Neural progenitor cell (in vitro differentiated cells): ENCODE measurements around the gene ABCG2. TPM values are rescaled to one million over a fixed set of nuclear protein-coding genes. Genes with fewer than 3 reads are reported as not detected.

Source experiments
- DNase-seq: peaks from one replicate; pipeline ENCODE4 v3.0.0-alpha.2; 2016; ENCODE audit warnings: low spot score
- H2AFZ ChIP-seq: fragments of 200-600 bp; sonication (generic); replicated peaks from 2 replicates; pipeline ENCODE4 v1.6.1; 2016; ENCODE audit warnings: antibody characterized with exemption
- H3F3A ChIP-seq: fragments of 200-600 bp; sonication (generic); 2 replicates; pipeline ENCODE4 v1.6.1; 2016; ENCODE audit warnings: antibody characterized with exemption, low read depth
- H3K27ac ChIP-seq: fragments of 200-600 bp; sonication (generic); 2 replicates; pipeline ENCODE4 v1.5.1; 2016; ENCODE audit warnings: mild to moderate bottlenecking
- H3K27me3 ChIP-seq: fragments of 200-600 bp; sonication (generic); 2 replicates; pipeline ENCODE4 v1.6.1; 2016; ENCODE audit warnings: mild to moderate bottlenecking, moderate library complexity
- H3K36me3 ChIP-seq: fragments of 200-600 bp; sonication (generic); 2 replicates; pipeline ENCODE4 v1.5.1; 2016
- H3K4me1 ChIP-seq: fragments of 200-600 bp; sonication (generic); 2 replicates; pipeline ENCODE4 v1.6.1; 2016; ENCODE audit warnings: mixed run types
- H3K4me2 ChIP-seq: fragments of 200-600 bp; sonication (generic); 2 replicates; pipeline ENCODE4 v1.6.1; 2016
- H3K4me3 ChIP-seq: fragments of 200-600 bp; sonication (generic); 2 replicates; pipeline ENCODE4 v1.5.1; 2016
- H3K79me2 ChIP-seq: fragments of 200-600 bp; sonication (generic); 2 replicates; pipeline ENCODE4 v1.6.1; 2016; ENCODE audit warnings: low read depth
- H3K9ac ChIP-seq: fragments of 200-600 bp; sonication (generic); 2 replicates; pipeline ENCODE4 v1.6.1; 2016
- H3K9me3 ChIP-seq: fragments of 200-600 bp; sonication (generic); 2 replicates; pipeline ENCODE4 v1.5.1; 2016; ENCODE audit warnings: low read depth
- H4K20me1 ChIP-seq: fragments of 200-600 bp; sonication (generic); 2 replicates; pipeline ENCODE4 v1.6.1; 2016; ENCODE audit warnings: low read depth
- H3K27ac Mint-ChIP-seq: 3 replicates; pipeline ENCODE4 v1.8.0; 2021; ENCODE audit warnings: mixed read lengths
- H3K27me3 Mint-ChIP-seq: 2 replicates; pipeline ENCODE4 v1.8.0; 2022; ENCODE audit warnings: low read depth, mild to moderate bottlenecking, inconsistent platforms, moderate library complexity, mixed read lengths; ENCODE audit not compliant: insufficient read depth
- H3K36me3 Mint-ChIP-seq: 3 replicates; pipeline ENCODE4 v1.8.0; 2021; ENCODE audit warnings: mixed read lengths
- H3K4me1 Mint-ChIP-seq: 3 replicates; pipeline ENCODE4 v1.8.0; 2021; ENCODE audit warnings: mixed read lengths
- H3K4me3 Mint-ChIP-seq: 3 replicates; pipeline ENCODE4 v1.8.0; 2021; ENCODE audit warnings: mild to moderate bottlenecking, moderate library complexity, mixed read lengths
- H3K9me3 Mint-ChIP-seq: 3 replicates; pipeline ENCODE4 v1.8.0; 2020; ENCODE audit warnings: mixed read lengths
- EZH2 ChIP-seq: fragments of 200-600 bp; sonication (generic); IDR thresholded peaks from 2 replicates; pipeline ENCODE4 v1.6.1; 2017; ENCODE audit warnings: antibody characterized with exemption, mild to moderate bottlenecking, moderate library complexity
- EZH2phosphoT487 ChIP-seq: fragments of 200-600 bp; sonication (generic); IDR thresholded peaks from 2 replicates; pipeline ENCODE4 v1.6.1; 2017; ENCODE audit warnings: antibody characterized with exemption
- total RNA-seq: library from RNA; depleted of rRNA; stranded (reverse); fragments of >200 nt; gene quantifications from 2 replicates; pipeline ENCODE4 v1.2.3, GENCODE V29; 2015; ENCODE audit warnings: low replicate concordance
- TF ChIP-seq, protein P1 (sequence below): fragments of 200-600 bp; sonication (generic); IDR thresholded peaks from 2 replicates; pipeline ENCODE4 v1.5.1; 2017; ENCODE audit warnings: antibody characterized with exemption, mild to moderate bottlenecking

ABCG2 gene
- total RNA-seq, 1 donor from 2014 or later, result 2.4 TPM

DNA sequence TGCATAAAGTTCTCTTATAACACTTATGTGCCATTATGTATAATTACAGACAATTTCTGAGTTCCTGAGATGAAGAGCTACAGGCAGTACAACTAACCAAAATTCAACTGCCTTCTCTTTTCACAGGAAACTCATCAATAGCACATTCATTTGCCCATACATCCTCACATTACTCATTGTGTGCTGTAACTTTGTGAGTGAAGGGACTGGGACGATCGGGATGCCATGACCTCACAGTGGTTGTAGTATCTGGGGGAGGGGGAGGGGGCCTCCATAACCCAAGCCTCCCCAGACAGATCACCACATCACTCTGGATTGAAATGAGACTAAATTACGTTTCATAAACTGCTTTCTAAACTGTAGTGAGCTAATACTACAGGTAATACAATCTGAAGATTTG is 60.7 kb downstream of the ABCG2 start:
- Histone ChIP-seq H3K9ac (no peak overlapping the region), H3K36me3 (no peaks in the 10 kb centered on the region), H2AFZ (no peak overlapping the region), H3K79me2 (no peaks in the 10 kb centered on the region), H3K27me3 (no peaks in the 10 kb centered on the region), H3K4me1 (no peaks in the 10 kb centered on the region), H3K9me3 (no peaks in the 10 kb centered on the region), H3K4me3 (no peak overlapping the region), H4K20me1 (no peaks in the 10 kb centered on the region), H3K4me2 (no peak overlapping the region), H3F3A (no peaks in the 10 kb centered on the region), H3K27ac (no peak overlapping the region)
- TF ChIP-seq EZH2phosphoT487 (no peak), EZH2 (no peak)
- TF ChIP-seq, protein P1, sequence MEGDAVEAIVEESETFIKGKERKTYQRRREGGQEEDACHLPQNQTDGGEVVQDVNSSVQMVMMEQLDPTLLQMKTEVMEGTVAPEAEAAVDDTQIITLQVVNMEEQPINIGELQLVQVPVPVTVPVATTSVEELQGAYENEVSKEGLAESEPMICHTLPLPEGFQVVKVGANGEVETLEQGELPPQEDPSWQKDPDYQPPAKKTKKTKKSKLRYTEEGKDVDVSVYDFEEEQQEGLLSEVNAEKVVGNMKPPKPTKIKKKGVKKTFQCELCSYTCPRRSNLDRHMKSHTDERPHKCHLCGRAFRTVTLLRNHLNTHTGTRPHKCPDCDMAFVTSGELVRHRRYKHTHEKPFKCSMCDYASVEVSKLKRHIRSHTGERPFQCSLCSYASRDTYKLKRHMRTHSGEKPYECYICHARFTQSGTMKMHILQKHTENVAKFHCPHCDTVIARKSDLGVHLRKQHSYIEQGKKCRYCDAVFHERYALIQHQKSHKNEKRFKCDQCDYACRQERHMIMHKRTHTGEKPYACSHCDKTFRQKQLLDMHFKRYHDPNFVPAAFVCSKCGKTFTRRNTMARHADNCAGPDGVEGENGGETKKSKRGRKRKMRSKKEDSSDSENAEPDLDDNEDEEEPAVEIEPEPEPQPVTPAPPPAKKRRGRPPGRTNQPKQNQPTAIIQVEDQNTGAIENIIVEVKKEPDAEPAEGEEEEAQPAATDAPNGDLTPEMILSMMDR, result no peak
- Mint-ChIP-seq H3K27ac (no peak overlapping the region), H3K4me1 (no peaks in the 10 kb centered on the region), H3K36me3 (no peaks in the 10 kb centered on the region), H3K9me3 (no peaks in the 10 kb centered on the region), H3K27me3 (peaks cover 2% of the 10 kb centered on the region), H3K4me3 (no peak overlapping the region)
- DNase-seq, result no peak

DNA sequence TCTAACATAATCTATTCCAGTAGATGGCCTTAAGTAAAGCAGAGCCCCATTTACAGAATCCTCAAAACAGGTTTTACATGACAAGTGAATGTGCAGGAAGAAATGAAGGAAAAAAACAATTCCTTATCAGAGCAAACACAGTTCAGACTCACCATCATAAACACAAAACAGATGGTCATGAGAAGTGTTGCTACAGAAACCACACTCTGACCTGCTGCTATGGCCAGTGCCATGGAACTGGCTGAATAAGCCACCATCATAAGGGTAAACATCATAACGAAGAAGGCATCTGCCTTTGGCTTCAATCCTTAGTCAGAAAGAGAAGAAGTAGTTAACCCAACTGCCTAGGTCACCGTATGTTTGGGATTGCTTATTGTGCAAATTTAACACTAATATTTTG is 61.1 kb downstream of the ABCG2 start:
- H3K27me3 Mint-ChIP-seq, result peaks cover 2% of the 10 kb centered on the region
- Histone ChIP-seq H3K27me3 (no peaks in the 10 kb centered on the region), H3F3A (no peaks in the 10 kb centered on the region), H3K4me2 (no peak overlapping the region), H3K9me3 (no peaks in the 10 kb centered on the region), H3K27ac (no peak overlapping the region), H3K79me2 (no peaks in the 10 kb centered on the region), H2AFZ (no peak overlapping the region), H4K20me1 (no peaks in the 10 kb centered on the region), H3K9ac (no peak overlapping the region), H3K4me3 (no peak overlapping the region), H3K4me1 (no peaks in the 10 kb centered on the region), H3K36me3 (no peaks in the 10 kb centered on the region)
- TF ChIP-seq EZH2phosphoT487 (no peak), EZH2 (no peak)
- TF ChIP-seq, protein P1, result no peak
- H3K4me3 Mint-ChIP-seq, result no peak overlapping the region
- no peak for DNase-seq
- H3K9me3 Mint-ChIP-seq, result no peaks in the 10 kb centered on the region
- H3K4me1 Mint-ChIP-seq, result no peaks in the 10 kb centered on the region
- no peak overlapping the region for H3K27ac Mint-ChIP-seq
- no peaks in the 10 kb centered on the region for H3K36me3 Mint-ChIP-seq

DNA sequence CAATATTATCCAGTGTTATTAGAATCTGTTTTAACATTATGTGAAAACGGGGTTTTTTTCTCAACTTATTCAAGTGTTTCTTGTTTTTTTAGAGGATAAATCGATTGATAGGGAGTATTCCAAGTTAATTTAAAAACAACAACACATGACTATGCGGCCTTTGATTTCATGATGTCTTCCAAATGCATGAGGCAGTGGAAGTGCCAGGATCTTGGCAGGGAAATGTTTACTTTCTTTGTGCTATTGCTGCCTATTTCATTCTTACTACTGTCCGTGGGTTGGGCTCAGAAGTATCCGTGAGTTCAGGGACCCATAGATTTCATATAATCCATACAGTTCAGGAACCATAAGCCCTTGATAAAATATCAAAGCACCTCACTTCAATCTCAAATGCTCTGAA is 64.6 kb downstream of the ABCG2 start:
- Histone ChIP-seq H3K27ac (no peak overlapping the region), H3K27me3 (no peaks in the 10 kb centered on the region), H4K20me1 (no peaks in the 10 kb centered on the region), H3K4me3 (no peak overlapping the region), H3K79me2 (no peaks in the 10 kb centered on the region), H3K4me2 (no peak overlapping the region), H3K4me1 (no peaks in the 10 kb centered on the region), H3K9me3 (no peaks in the 10 kb centered on the region), H3F3A (no peaks in the 10 kb centered on the region), H2AFZ (no peak overlapping the region), H3K36me3 (no peaks in the 10 kb centered on the region), H3K9ac (no peak overlapping the region)
- H3K4me1 Mint-ChIP-seq, result no peaks in the 10 kb centered on the region
- H3K9me3 Mint-ChIP-seq, result no peaks in the 10 kb centered on the region
- no peak for TF ChIP-seq EZH2phosphoT487
- TF ChIP-seq EZH2, result no peak
- TF ChIP-seq, protein P1, result no peak
- H3K4me3 Mint-ChIP-seq, result no peak overlapping the region
- H3K27me3 Mint-ChIP-seq, result peaks cover 2% of the 10 kb centered on the region
- no peak for DNase-seq
- no peaks in the 10 kb centered on the region for H3K36me3 Mint-ChIP-seq
- no peak overlapping the region for H3K27ac Mint-ChIP-seq

DNA sequence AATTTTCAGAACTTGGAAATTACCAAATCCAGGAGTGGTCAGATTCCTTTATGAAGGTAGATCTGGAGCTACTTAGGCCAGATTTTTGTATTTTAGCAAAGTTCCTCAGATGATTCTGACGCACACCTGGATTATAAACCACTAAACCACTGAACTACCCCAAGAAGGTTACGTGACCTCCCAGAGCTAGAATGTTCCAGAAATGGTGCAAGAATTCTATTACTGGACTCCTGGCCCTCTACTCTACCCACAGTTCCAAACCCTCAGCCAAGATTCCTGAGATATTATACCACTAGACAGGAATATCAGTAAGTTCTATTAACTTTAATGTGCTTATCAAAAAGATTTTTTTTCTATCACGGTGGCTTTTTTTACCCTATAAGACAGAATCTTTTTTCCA is 67.1 kb downstream of the ABCG2 start:
- Histone ChIP-seq H3F3A (no peaks in the 10 kb centered on the region), H3K36me3 (no peaks in the 10 kb centered on the region), H3K79me2 (no peaks in the 10 kb centered on the region), H3K27ac (no peak overlapping the region), H2AFZ (no peak overlapping the region), H3K9ac (no peak overlapping the region), H3K4me1 (no peaks in the 10 kb centered on the region), H3K4me3 (no peak overlapping the region), H3K4me2 (no peak overlapping the region), H4K20me1 (no peaks in the 10 kb centered on the region), H3K27me3 (no peaks in the 10 kb centered on the region), H3K9me3 (no peaks in the 10 kb centered on the region)
- Mint-ChIP-seq H3K27me3 (peaks cover under 1% of the 10 kb centered on the region), H3K27ac (no peak overlapping the region), H3K4me1 (no peaks in the 10 kb centered on the region), H3K36me3 (no peaks in the 10 kb centered on the region), H3K9me3 (peaks cover 4% of the 10 kb centered on the region), H3K4me3 (no peak overlapping the region)
- TF ChIP-seq, protein P1, result no peak
- TF ChIP-seq EZH2, result no peak
- no peak for TF ChIP-seq EZH2phosphoT487
- no peak for DNase-seq
